HEK293 (cell line): Measurements from ENCODE around the gene CUEDC1.

Source experiments
- GLI2 ChIP-seq: fragments of 450-650 bp; formaldehyde crosslinking; IDR thresholded peaks from 2 replicates; pipeline ENCODE4; 2017; ENCODE audit warnings: missing biosample characterization, missing genetic modification characterization, low read depth, borderline replicate concordance
- KLF7 ChIP-seq: fragments of 450-650 bp; formaldehyde crosslinking; IDR thresholded peaks from 2 replicates; pipeline ENCODE4 v1.5.1; 2016; ENCODE audit warnings: missing biosample characterization, missing genetic modification characterization, borderline replicate concordance
- MYNN ChIP-seq: fragments of 450-650 bp; formaldehyde crosslinking; IDR thresholded peaks from 2 replicates; pipeline ENCODE4 v1.5.1; 2016; ENCODE audit warnings: missing biosample characterization, missing genetic modification characterization, borderline replicate concordance
- OVOL3 ChIP-seq: fragments of 450-650 bp; formaldehyde crosslinking; IDR thresholded peaks from 2 replicates; pipeline ENCODE4 v1.5.1; 2016; ENCODE audit warnings: missing biosample characterization, missing genetic modification characterization
- REPIN1 ChIP-seq: fragments of 450-650 bp; formaldehyde crosslinking; IDR thresholded peaks from 2 replicates; pipeline ENCODE4 v1.5.1; 2017; ENCODE audit warnings: missing biosample characterization, missing genetic modification characterization, low read depth
- SCRT1 ChIP-seq: fragments of 450-650 bp; formaldehyde crosslinking; IDR thresholded peaks from 2 replicates; pipeline ENCODE4 v1.5.1; 2016; ENCODE audit warnings: missing biosample characterization, missing genetic modification characterization, borderline replicate concordance
- SCRT2 ChIP-seq: fragments of 450-650 bp; formaldehyde crosslinking; IDR thresholded peaks from 2 replicates; pipeline ENCODE4 v1.5.1; 2016; ENCODE audit warnings: missing biosample characterization, missing genetic modification characterization
- ZNF202 ChIP-seq: fragments of 450-650 bp; formaldehyde crosslinking; IDR thresholded peaks from 2 replicates; pipeline ENCODE4 v1.5.1; 2016; ENCODE audit warnings: missing biosample characterization, missing genetic modification characterization, borderline replicate concordance
- ZNF211 ChIP-seq: fragments of 450-650 bp; formaldehyde crosslinking; IDR thresholded peaks from 2 replicates; pipeline ENCODE4 v1.5.1; 2016; ENCODE audit warnings: low read depth, missing biosample characterization, missing genetic modification characterization
- ZNF214 ChIP-seq: fragments of 450-650 bp; formaldehyde crosslinking; IDR thresholded peaks from 2 replicates; pipeline ENCODE4 v1.5.1; 2017; ENCODE audit warnings: missing biosample characterization, mild to moderate bottlenecking, missing genetic modification characterization, borderline replicate concordance
- ZNF23 ChIP-seq: fragments of 450-650 bp; formaldehyde crosslinking; IDR thresholded peaks from 2 replicates; pipeline ENCODE4 v1.5.1; 2016; ENCODE audit warnings: missing biosample characterization, missing genetic modification characterization, borderline replicate concordance
- ZNF292 ChIP-seq: fragments of 450-650 bp; formaldehyde crosslinking; IDR thresholded peaks from 2 replicates; pipeline ENCODE4 v1.5.1; 2016; ENCODE audit warnings: low read depth, missing biosample characterization, missing genetic modification characterization, borderline replicate concordance
- ZNF311 ChIP-seq: fragments of 450-650 bp; formaldehyde crosslinking; IDR thresholded peaks from 2 replicates; pipeline ENCODE4 v1.5.1; 2017; ENCODE audit warnings: missing biosample characterization, missing genetic modification characterization, borderline replicate concordance
- ZNF416 ChIP-seq: fragments of 450-650 bp; formaldehyde crosslinking; IDR thresholded peaks from 2 replicates; pipeline ENCODE4 v1.5.1; 2016; ENCODE audit warnings: missing biosample characterization, missing genetic modification characterization
- ZNF626 ChIP-seq: fragments of 450-650 bp; sonication (Bioruptor Pico); formaldehyde crosslinking; IDR thresholded peaks from 2 replicates; pipeline ENCODE4 v1.5.1; 2018; ENCODE audit warnings: missing biosample characterization, missing genetic modification characterization, inconsistent platforms
- ZNF670 ChIP-seq: fragments of 450-650 bp; formaldehyde crosslinking; IDR thresholded peaks from 2 replicates; pipeline ENCODE4 v1.5.1; 2016; ENCODE audit warnings: missing biosample characterization, missing genetic modification characterization, low read depth
- ZNF707 ChIP-seq: fragments of 450-650 bp; formaldehyde crosslinking; IDR thresholded peaks from 2 replicates; pipeline ENCODE4 v1.5.1; 2016; ENCODE audit warnings: missing biosample characterization, missing genetic modification characterization
- ZNF843 ChIP-seq: fragments of 450-650 bp; formaldehyde crosslinking; IDR thresholded peaks from 2 replicates; pipeline ENCODE4 v1.5.1; 2016; ENCODE audit warnings: missing biosample characterization, missing genetic modification characterization
- TF ChIP-seq, protein P1 (sequence below): fragments of 450-650 bp; formaldehyde crosslinking; IDR thresholded peaks from 2 replicates; pipeline ENCODE4 v1.5.1; 2016; ENCODE audit warnings: missing biosample characterization, missing genetic modification characterization
- TF ChIP-seq, protein P2 (sequence below): fragments of 450-650 bp; formaldehyde crosslinking; IDR thresholded peaks from 2 replicates; pipeline ENCODE4 v1.5.1; 2017; ENCODE audit warnings: missing biosample characterization, missing genetic modification characterization
- TF ChIP-seq, protein P3 (sequence below): fragments of 450-650 bp; formaldehyde crosslinking; IDR thresholded peaks from 2 replicates; pipeline ENCODE4 v1.5.1; 2016; ENCODE audit warnings: missing biosample characterization, missing genetic modification characterization
- TF ChIP-seq, protein P4 (sequence below): fragments of 450-650 bp; formaldehyde crosslinking; IDR thresholded peaks from 2 replicates; pipeline ENCODE4 v1.5.1; 2016; ENCODE audit warnings: missing biosample characterization, missing genetic modification characterization
- TF ChIP-seq, protein P5 (sequence below): fragments of 450-650 bp; formaldehyde crosslinking; IDR thresholded peaks from 2 replicates; pipeline ENCODE4 v1.5.1; 2016; ENCODE audit warnings: missing biosample characterization, missing genetic modification characterization
- TF ChIP-seq, protein P6 (sequence below): fragments of 450-650 bp; formaldehyde crosslinking; IDR thresholded peaks from 2 replicates; pipeline ENCODE4 v1.5.1; 2016; ENCODE audit warnings: missing biosample characterization, missing genetic modification characterization
- TF ChIP-seq, protein P7 (sequence below): fragments of 450-650 bp; formaldehyde crosslinking; IDR thresholded peaks from 2 replicates; pipeline ENCODE4 v1.5.1; 2016; ENCODE audit warnings: missing biosample characterization, missing genetic modification characterization

Gene CUEDC1

DNA sequence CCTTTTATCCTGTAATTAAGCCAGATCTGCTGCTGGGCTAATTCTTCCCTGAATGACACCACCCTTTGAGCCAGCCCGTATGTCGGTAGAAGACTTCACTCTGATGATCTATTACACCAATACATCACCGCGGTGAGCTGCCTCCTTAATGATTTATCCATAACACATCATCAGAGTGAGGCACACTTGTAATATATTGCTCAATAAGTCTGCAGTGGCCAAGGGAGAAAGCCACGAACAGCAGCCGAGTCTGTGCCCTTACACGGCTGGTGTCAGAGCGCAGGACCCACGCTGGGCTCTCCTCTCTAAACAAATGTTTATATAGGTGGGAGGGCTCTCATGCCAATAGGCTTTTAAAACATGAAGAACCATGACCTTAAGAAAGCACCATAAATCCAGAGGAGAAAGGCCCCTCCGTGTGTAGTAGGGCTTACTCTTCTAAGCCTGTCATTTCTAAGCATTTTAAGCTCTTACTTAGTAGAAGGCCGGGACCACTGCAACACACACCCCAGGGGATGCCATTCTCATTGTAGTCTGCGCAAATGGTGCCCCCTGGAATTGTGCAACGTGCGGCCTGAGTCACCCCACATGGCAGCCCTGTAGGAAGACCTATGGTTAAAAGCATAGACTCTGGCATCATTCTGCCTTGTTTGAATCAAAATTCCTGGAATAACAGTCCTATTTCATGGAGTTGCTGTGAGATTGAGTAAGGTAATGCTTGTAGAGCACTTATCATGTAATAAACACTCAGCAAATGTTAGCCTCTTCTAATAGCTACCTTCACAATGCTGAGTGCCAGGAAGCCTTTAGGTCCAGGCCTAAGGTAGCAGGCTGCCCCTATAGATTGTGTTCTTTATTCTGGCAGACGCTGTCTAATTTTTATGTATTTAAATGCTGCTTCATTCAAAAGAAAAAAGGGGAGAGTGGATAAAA lies 131.5 kb downstream of the CUEDC1 start (continued):
- TF ChIP-seq, protein P1, sequence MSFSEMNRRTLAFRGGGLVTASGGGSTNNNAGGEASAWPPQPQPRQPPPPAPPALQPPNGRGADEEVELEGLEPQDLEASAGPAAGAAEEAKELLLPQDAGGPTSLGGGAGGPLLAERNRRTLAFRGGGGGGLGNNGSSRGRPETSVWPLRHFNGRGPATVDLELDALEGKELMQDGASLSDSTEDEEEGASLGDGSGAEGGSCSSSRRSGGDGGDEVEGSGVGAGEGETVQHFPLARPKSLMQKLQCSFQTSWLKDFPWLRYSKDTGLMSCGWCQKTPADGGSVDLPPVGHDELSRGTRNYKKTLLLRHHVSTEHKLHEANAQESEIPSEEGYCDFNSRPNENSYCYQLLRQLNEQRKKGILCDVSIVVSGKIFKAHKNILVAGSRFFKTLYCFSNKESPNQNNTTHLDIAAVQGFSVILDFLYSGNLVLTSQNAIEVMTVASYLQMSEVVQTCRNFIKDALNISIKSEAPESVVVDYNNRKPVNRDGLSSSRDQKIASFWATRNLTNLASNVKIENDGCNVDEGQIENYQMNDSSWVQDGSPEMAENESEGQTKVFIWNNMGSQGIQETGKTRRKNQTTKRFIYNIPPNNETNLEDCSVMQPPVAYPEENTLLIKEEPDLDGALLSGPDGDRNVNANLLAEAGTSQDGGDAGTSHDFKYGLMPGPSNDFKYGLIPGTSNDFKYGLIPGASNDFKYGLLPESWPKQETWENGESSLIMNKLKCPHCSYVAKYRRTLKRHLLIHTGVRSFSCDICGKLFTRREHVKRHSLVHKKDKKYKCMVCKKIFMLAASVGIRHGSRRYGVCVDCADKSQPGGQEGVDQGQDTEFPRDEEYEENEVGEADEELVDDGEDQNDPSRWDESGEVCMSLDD (tag by site-specific recombination): no peak
- TF ChIP-seq ZNF311 (tag by site-specific recombination): no peak
- TF ChIP-seq GLI2 (tag by site-specific recombination): no peak
- TF ChIP-seq ZNF23 (tag by site-specific recombination): no peak
- no peak for TF ChIP-seq SCRT1 (tag by site-specific recombination)
- TF ChIP-seq, protein P2, sequence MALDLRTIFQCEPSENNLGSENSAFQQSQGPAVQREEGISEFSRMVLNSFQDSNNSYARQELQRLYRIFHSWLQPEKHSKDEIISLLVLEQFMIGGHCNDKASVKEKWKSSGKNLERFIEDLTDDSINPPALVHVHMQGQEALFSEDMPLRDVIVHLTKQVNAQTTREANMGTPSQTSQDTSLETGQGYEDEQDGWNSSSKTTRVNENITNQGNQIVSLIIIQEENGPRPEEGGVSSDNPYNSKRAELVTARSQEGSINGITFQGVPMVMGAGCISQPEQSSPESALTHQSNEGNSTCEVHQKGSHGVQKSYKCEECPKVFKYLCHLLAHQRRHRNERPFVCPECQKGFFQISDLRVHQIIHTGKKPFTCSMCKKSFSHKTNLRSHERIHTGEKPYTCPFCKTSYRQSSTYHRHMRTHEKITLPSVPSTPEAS (tag by site-specific recombination): no peak
- TF ChIP-seq ZNF292 (tag by site-specific recombination): no peak
- TF ChIP-seq, protein P3, sequence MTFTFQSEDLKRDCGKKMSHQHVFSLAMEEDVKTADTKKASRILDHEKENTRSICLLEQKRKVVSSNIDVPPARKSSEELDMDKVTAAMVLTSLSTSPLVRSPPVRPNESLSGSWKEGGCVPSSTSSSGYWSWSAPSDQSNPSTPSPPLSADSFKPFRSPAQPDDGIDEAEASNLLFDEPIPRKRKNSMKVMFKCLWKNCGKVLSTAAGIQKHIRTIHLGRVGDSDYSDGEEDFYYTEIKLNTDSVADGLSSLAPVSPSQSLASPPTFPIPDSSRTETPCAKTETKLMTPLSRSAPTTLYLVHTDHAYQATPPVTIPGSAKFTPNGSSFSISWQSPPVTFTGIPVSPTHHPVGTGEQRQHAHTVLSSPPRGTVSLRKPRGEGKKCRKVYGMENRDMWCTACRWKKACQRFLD (tag by site-specific recombination): no peak
- TF ChIP-seq, protein P4, sequence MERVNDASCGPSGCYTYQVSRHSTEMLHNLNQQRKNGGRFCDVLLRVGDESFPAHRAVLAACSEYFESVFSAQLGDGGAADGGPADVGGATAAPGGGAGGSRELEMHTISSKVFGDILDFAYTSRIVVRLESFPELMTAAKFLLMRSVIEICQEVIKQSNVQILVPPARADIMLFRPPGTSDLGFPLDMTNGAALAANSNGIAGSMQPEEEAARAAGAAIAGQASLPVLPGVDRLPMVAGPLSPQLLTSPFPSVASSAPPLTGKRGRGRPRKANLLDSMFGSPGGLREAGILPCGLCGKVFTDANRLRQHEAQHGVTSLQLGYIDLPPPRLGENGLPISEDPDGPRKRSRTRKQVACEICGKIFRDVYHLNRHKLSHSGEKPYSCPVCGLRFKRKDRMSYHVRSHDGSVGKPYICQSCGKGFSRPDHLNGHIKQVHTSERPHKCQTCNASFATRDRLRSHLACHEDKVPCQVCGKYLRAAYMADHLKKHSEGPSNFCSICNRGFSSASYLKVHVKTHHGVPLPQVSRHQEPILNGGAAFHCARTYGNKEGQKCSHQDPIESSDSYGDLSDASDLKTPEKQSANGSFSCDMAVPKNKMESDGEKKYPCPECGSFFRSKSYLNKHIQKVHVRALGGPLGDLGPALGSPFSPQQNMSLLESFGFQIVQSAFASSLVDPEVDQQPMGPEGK (tag by site-specific recombination): no peak
- TF ChIP-seq ZNF214 (tag by site-specific recombination): no peak
- TF ChIP-seq MYNN (tag by site-specific recombination): no peak
- no peak for TF ChIP-seq KLF7 (tag by site-specific recombination)
- TF ChIP-seq, protein P5, sequence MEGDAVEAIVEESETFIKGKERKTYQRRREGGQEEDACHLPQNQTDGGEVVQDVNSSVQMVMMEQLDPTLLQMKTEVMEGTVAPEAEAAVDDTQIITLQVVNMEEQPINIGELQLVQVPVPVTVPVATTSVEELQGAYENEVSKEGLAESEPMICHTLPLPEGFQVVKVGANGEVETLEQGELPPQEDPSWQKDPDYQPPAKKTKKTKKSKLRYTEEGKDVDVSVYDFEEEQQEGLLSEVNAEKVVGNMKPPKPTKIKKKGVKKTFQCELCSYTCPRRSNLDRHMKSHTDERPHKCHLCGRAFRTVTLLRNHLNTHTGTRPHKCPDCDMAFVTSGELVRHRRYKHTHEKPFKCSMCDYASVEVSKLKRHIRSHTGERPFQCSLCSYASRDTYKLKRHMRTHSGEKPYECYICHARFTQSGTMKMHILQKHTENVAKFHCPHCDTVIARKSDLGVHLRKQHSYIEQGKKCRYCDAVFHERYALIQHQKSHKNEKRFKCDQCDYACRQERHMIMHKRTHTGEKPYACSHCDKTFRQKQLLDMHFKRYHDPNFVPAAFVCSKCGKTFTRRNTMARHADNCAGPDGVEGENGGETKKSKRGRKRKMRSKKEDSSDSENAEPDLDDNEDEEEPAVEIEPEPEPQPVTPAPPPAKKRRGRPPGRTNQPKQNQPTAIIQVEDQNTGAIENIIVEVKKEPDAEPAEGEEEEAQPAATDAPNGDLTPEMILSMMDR (tag by site-specific recombination): no peak
- no peak for TF ChIP-seq ZNF416
- no peak for TF ChIP-seq OVOL3 (tag by site-specific recombination)
- TF ChIP-seq ZNF202 (tag by site-specific recombination): no peak
- TF ChIP-seq ZNF843 (tag by site-specific recombination): no peak
- no peak for TF ChIP-seq ZNF626 (tag by site-specific recombination)
- no peak for TF ChIP-seq SCRT2 (tag by site-specific recombination)
- TF ChIP-seq ZNF707 (tag by site-specific recombination): no peak
- no peak for TF ChIP-seq REPIN1 (tag by site-specific recombination)
- TF ChIP-seq, protein P6, sequence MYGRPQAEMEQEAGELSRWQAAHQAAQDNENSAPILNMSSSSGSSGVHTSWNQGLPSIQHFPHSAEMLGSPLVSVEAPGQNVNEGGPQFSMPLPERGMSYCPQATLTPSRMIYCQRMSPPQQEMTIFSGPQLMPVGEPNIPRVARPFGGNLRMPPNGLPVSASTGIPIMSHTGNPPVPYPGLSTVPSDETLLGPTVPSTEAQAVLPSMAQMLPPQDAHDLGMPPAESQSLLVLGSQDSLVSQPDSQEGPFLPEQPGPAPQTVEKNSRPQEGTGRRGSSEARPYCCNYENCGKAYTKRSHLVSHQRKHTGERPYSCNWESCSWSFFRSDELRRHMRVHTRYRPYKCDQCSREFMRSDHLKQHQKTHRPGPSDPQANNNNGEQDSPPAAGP (tag by site-specific recombination): 0 out of 2 replicates have a peak, but pooled peaks have one; percentile 19
- TF ChIP-seq ZNF670 (tag by site-specific recombination): no peak
- no peak for TF ChIP-seq ZNF211 (tag by site-specific recombination)
- TF ChIP-seq, protein P7, sequence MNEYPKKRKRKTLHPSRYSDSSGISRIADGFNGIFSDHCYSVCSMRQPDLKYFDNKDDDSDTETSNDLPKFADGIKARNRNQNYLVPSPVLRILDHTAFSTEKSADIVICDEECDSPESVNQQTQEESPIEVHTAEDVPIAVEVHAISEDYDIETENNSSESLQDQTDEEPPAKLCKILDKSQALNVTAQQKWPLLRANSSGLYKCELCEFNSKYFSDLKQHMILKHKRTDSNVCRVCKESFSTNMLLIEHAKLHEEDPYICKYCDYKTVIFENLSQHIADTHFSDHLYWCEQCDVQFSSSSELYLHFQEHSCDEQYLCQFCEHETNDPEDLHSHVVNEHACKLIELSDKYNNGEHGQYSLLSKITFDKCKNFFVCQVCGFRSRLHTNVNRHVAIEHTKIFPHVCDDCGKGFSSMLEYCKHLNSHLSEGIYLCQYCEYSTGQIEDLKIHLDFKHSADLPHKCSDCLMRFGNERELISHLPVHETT (tag by site-specific recombination): no peak
